ENCODE results near the gene AOAH. TPM values are rescaled to one million over a fixed set of nuclear protein-coding genes. Genes with fewer than 3 reads are reported as not detected.
"Not testable (repeated sequence)": the region's sequence is repeated elsewhere in the genome, so short reads cannot be mapped to it uniquely, and the experiment has no call there.

Gene AOAH
- total and polyA plus RNA-seq, 5 donors, result 1.1 to 6.0 (median 4.4) TPM

- Histone ChIP-seq H3K9me3 (ENCODE audit: control insufficient read depth, low read length) (no peaks in the 10 kb centered on the region), H3K4me1 (ENCODE audit: control insufficient read depth, insufficient read depth, low read length) (no peaks in the 10 kb centered on the region), H3K27ac (ENCODE audit: low read length) (no peak overlapping the region), H3K4me3 (ENCODE audit: low read length) (no peak overlapping the region), H3K27me3 (ENCODE audit: control insufficient read depth, insufficient read depth) (no peaks in the 10 kb centered on the region)
- WGBS, result 79% methylated on average over 3 of the region's 3 CpGs
- no peak for ATAC-seq
- intact Hi-C loops (cut with DNase I), result no loop called here
- no peak for DNase-seq
Measured at GRCh38 chr7:36719083-36719632, 5.1 kb downstream of the AOAH start.

- Histone ChIP-seq H3K27me3 (ENCODE audit: control insufficient read depth, insufficient read depth) (no peaks in the 10 kb centered on the region), H3K27ac (ENCODE audit: low read length) (no peak overlapping the region), H3K4me3 (ENCODE audit: low read length) (no peak overlapping the region), H3K9me3 (ENCODE audit: control insufficient read depth, low read length) (no peaks in the 10 kb centered on the region), H3K4me1 (ENCODE audit: control insufficient read depth, insufficient read depth, low read length) (no peaks in the 10 kb centered on the region)
- WGBS, result 89% methylated on average over 3 of the region's 3 CpGs
- no peak for DNase-seq
- intact Hi-C loops (cut with DNase I), result no loop called here
- no peak for ATAC-seq
Measured at GRCh38 chr7:36717586-36717985, 6.7 kb downstream of the AOAH start.

- H3K27ac ChIP-seq (ENCODE audit: low read length); H3K27me3 ChIP-seq (ENCODE audit: control insufficient read depth, insufficient read depth); intact Hi-C loops (cut with DNase I); H3K4me1 ChIP-seq (ENCODE audit: control insufficient read depth, insufficient read depth, low read length); H3K4me3 ChIP-seq (ENCODE audit: low read length); DNase-seq; H3K9me3 ChIP-seq (ENCODE audit: control insufficient read depth, low read length); ATAC-seq: not testable (repeated sequence)
- WGBS, result 82% methylated on average over 8 of the region's 8 CpGs
Measured at GRCh38 chr7:36716802-36717201, 7.5 kb downstream of the AOAH start.

GRCh38 chr7:36712015-36712414, 12.3 kb downstream of the AOAH start:
- intact Hi-C loops (cut with DNase I), result no loop called here

GRCh38 chr7:36711256-36711655, 13.0 kb downstream of the AOAH start:
- no peak overlapping the region for H3K27ac ChIP-seq (ENCODE audit: low read length)
- intact Hi-C loops (cut with DNase I), result no loop called here
- no peaks in the 10 kb centered on the region for H3K4me1 ChIP-seq (ENCODE audit: control insufficient read depth, insufficient read depth, low read length)
- WGBS, result 80% methylated on average over 1 of the region's 1 CpG
- ATAC-seq (no peak), DNase-seq (no peak)
- no peaks in the 10 kb centered on the region for H3K27me3 ChIP-seq (ENCODE audit: control insufficient read depth, insufficient read depth)
- no peaks in the 10 kb centered on the region for H3K9me3 ChIP-seq (ENCODE audit: control insufficient read depth, low read length)
- H3K4me3 ChIP-seq (ENCODE audit: low read length), result no peak overlapping the region

More at GRCh38 chr7:36712015-36712414, 12.3 kb downstream of the AOAH start:
- DNase-seq (no peak), ATAC-seq (no peak)
- Histone ChIP-seq H3K4me3 (ENCODE audit: low read length) (no peak overlapping the region), H3K27me3 (ENCODE audit: control insufficient read depth, insufficient read depth) (no peaks in the 10 kb centered on the region), H3K4me1 (ENCODE audit: control insufficient read depth, insufficient read depth, low read length) (no peaks in the 10 kb centered on the region), H3K27ac (ENCODE audit: low read length) (no peak overlapping the region), H3K9me3 (ENCODE audit: control insufficient read depth, low read length) (no peaks in the 10 kb centered on the region)
- WGBS, result 87% methylated on average over 5 of the region's 5 CpGs

- no peaks in the 10 kb centered on the region for H3K27me3 ChIP-seq (ENCODE audit: control insufficient read depth, insufficient read depth)
- 50% methylated on average over 3 of the region's 3 CpGs for WGBS
- no peak for ATAC-seq
Measured at GRCh38 chr7:36710186-36710791, 14.0 kb downstream of the AOAH start.

GRCh38 chr7:36708767-36709166, 15.5 kb downstream of the AOAH start:
- no peaks in the 10 kb centered on the region for H3K9me3 ChIP-seq (ENCODE audit: control insufficient read depth, low read length)
- WGBS, result 77% methylated on average over 5 of the region's 5 CpGs
- no peaks in the 10 kb centered on the region for H3K27me3 ChIP-seq (ENCODE audit: control insufficient read depth, insufficient read depth)
- ATAC-seq, result no peak
- no peaks in the 10 kb centered on the region for H3K4me1 ChIP-seq (ENCODE audit: control insufficient read depth, insufficient read depth, low read length)
- intact Hi-C loops (cut with DNase I), result no loop called here
- no peak for DNase-seq
- no peak overlapping the region for H3K4me3 ChIP-seq (ENCODE audit: low read length)
- H3K27ac ChIP-seq (ENCODE audit: low read length), result no peak overlapping the region

More at GRCh38 chr7:36710186-36710791, 14.0 kb downstream of the AOAH start:
- Histone ChIP-seq H3K4me3 (ENCODE audit: low read length) (no peak overlapping the region), H3K27ac (ENCODE audit: low read length) (no peak overlapping the region), H3K9me3 (ENCODE audit: control insufficient read depth, low read length) (no peaks in the 10 kb centered on the region), H3K4me1 (ENCODE audit: control insufficient read depth, insufficient read depth, low read length) (no peaks in the 10 kb centered on the region)
- intact Hi-C loops (cut with DNase I), result no loop called here
- DNase-seq, result no peak

GRCh38 chr7:36707898-36708297, 16.4 kb downstream of the AOAH start:
- intact Hi-C loops (cut with DNase I), result no loop called here
- 83% methylated on average over 4 of the region's 4 CpGs for WGBS
- Histone ChIP-seq H3K4me3 (ENCODE audit: low read length) (no peak overlapping the region), H3K4me1 (ENCODE audit: control insufficient read depth, insufficient read depth, low read length) (no peaks in the 10 kb centered on the region), H3K27me3 (ENCODE audit: control insufficient read depth, insufficient read depth) (no peaks in the 10 kb centered on the region), H3K9me3 (ENCODE audit: control insufficient read depth, low read length) (no peaks in the 10 kb centered on the region), H3K27ac (ENCODE audit: low read length) (no peak overlapping the region)
- ATAC-seq, result no peak
- no peak for DNase-seq

GRCh38 chr7:36707465-36707864, 16.8 kb downstream of the AOAH start:
- no peaks in the 10 kb centered on the region for H3K4me1 ChIP-seq (ENCODE audit: control insufficient read depth, insufficient read depth, low read length)
- no peaks in the 10 kb centered on the region for H3K9me3 ChIP-seq (ENCODE audit: control insufficient read depth, low read length)
- no peaks in the 10 kb centered on the region for H3K27me3 ChIP-seq (ENCODE audit: control insufficient read depth, insufficient read depth)
- 94% methylated on average over 3 of the region's 3 CpGs for WGBS
- DNase-seq, result no peak
- no peak overlapping the region for H3K4me3 ChIP-seq (ENCODE audit: low read length)
- intact Hi-C loops (cut with DNase I), result no loop called here
- ATAC-seq, result no peak
- no peak overlapping the region for H3K27ac ChIP-seq (ENCODE audit: low read length)

- H3K27me3 ChIP-seq (ENCODE audit: control insufficient read depth, insufficient read depth); H3K9me3 ChIP-seq (ENCODE audit: control insufficient read depth, low read length); H3K27ac ChIP-seq (ENCODE audit: low read length); H3K4me3 ChIP-seq (ENCODE audit: low read length); intact Hi-C loops (cut with DNase I); DNase-seq; ATAC-seq; H3K4me1 ChIP-seq (ENCODE audit: control insufficient read depth, insufficient read depth, low read length): not testable (repeated sequence)
- 95% methylated on average over 5 of the region's 5 CpGs for WGBS
Measured at GRCh38 chr7:36703860-36704259, 20.4 kb downstream of the AOAH start.

GRCh38 chr7:36692456-36692855, 31.8 kb downstream of the AOAH start:
- Histone ChIP-seq H3K4me1 (ENCODE audit: control insufficient read depth, insufficient read depth, low read length) (no peaks in the 10 kb centered on the region), H3K9me3 (ENCODE audit: control insufficient read depth, low read length) (no peaks in the 10 kb centered on the region), H3K4me3 (ENCODE audit: low read length) (no peak overlapping the region), H3K27ac (ENCODE audit: low read length) (no peak overlapping the region), H3K27me3 (ENCODE audit: control insufficient read depth, insufficient read depth) (no peaks in the 10 kb centered on the region)
- intact Hi-C loops (cut with DNase I), result no loop called here
- 66% methylated on average over 5 of the region's 5 CpGs for WGBS
- DNase-seq, result no peak
- no peak for ATAC-seq

GRCh38 chr7:36691983-36692382, 32.3 kb downstream of the AOAH start:
- Histone ChIP-seq H3K4me1 (ENCODE audit: control insufficient read depth, insufficient read depth, low read length) (no peaks in the 10 kb centered on the region), H3K27me3 (ENCODE audit: control insufficient read depth, insufficient read depth) (no peaks in the 10 kb centered on the region), H3K4me3 (ENCODE audit: low read length) (no peak overlapping the region), H3K27ac (ENCODE audit: low read length) (no peak overlapping the region), H3K9me3 (ENCODE audit: control insufficient read depth, low read length) (no peaks in the 10 kb centered on the region)
- DNase-seq, result no peak
- no peak for ATAC-seq
- WGBS, result 70% methylated on average over 4 of the region's 4 CpGs
- intact Hi-C loops (cut with DNase I), result no loop called here
